ENCODE data around the gene GOLGA2. TPM values are rescaled to one million over a fixed set of nuclear protein-coding genes. Genes with fewer than 3 reads are reported as not detected.

GOLGA2 gene
- total RNA-seq, 1 donor from 2014 or later = 125 TPM

DNA sequence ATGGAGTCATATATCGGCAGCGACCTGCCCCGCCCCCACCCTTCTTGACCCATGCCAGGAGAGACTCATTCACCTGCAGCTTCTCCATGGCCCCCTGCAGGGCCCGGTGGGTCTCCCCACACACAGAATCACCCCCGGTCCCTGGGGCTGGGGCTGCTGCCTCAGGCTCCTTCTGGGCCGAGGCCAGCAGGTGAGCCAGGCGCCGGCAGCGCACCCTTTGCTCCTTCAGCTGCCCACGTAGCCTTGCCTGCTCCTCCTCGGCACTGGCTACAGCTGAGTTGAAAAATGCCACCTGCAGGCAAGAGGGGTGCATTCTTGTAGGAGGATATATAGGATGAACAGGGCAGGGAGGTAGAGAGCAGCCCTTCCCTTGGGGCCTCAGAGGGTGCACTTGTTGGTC, 17.9 kb downstream of the GOLGA2 start:
- no peak for DNase-seq (ENCODE audit: low spot score)

- DNase-seq (ENCODE audit: low spot score) = no peak
These were observed 18.6 kb downstream of the GOLGA2 start for GRCh38 chr9:128257086-128257825.

GRCh38 chr9:128254855-128255759, 20.7 kb downstream of the GOLGA2 start:
- DNase-seq (ENCODE audit: low spot score) = no peak

GRCh38 chr9:128254362-128254761, 21.4 kb downstream of the GOLGA2 start:
- DNase-seq (ENCODE audit: low spot score) = no peak

DNA sequence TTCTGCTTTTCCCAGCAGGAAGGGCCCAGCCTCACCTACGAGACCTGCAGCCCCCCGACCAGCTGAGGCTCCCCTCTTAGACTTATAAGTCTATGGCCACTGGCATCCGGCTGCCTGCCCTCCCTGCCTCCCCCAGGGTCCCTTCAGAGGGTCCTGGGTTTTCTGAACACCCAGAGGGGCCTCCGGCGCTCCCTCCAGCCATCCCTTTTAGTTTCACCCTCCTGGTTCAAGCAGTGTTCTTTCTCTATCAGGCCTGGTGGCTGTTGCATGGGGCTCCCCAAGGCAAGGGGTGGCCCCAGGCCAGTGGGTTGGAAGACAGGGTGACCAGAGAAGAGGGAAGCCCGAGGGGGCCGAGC, 21.8 kb downstream of the GOLGA2 start:
- no peak for DNase-seq (ENCODE audit: low spot score)

GRCh38 chr9:128253140-128253990, 22.4 kb downstream of the GOLGA2 start:
- DNase-seq (ENCODE audit: low spot score) = no peak

DNA sequence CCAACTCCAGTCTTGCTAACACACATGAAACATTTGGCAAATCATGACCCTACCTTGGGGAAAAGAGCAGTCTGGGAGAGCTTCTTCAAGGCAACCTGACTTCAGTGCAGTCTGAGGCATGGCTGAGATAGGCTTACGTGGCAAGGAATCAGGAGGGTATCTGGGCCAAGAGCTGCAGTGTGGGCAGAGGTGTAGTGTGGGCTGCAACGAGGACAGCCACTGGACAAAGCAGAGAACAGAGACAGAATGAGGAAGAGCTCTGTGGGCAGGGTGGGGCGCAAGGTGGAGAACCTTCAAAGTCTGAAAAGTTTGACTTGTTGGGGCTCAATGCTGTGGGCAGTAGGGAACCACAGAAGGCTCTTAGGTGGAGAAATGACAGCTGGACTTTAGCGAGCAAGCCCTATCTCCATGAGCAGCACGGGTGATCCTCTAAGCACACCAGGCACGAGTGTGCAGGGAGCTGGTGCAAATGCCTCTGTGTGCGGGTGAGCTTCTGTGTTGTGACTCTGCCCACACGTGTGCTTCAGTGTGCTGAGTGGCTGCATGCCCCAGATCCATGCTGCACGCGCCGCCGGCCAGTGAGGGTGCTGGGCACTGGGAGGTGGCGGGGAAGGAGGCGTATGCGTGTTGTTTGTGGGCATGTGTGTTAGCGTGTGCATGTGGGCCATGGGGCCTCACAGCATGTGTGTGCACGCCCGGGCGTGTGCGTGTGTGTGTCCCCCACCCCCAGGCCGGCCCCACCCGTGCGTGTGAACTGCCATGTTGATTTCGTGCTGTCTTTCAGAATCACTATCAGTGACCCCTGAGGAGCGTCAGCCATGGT, 23.3 kb downstream of the GOLGA2 start:
- no peak for DNase-seq (ENCODE audit: low spot score)

DNA sequence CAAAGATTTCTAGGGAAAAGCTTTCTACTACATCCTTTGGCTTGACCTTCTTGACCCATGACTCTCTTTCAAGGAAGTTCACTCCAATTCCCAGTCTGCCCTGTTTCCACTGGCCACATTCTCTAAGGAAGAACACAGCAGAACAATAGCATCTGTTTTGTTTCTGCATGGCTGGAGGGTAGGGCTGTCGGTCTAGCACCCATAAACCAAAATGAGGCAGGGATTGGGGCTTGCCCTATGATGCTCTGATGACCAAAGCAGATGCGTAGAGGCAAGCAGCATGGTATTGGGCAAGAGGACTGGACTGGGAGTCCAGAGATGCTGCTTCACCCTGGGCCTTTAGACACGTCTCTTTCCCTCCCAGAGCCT, 24.1 kb downstream of the GOLGA2 start:
- no peak for DNase-seq (ENCODE audit: low spot score)

DNA sequence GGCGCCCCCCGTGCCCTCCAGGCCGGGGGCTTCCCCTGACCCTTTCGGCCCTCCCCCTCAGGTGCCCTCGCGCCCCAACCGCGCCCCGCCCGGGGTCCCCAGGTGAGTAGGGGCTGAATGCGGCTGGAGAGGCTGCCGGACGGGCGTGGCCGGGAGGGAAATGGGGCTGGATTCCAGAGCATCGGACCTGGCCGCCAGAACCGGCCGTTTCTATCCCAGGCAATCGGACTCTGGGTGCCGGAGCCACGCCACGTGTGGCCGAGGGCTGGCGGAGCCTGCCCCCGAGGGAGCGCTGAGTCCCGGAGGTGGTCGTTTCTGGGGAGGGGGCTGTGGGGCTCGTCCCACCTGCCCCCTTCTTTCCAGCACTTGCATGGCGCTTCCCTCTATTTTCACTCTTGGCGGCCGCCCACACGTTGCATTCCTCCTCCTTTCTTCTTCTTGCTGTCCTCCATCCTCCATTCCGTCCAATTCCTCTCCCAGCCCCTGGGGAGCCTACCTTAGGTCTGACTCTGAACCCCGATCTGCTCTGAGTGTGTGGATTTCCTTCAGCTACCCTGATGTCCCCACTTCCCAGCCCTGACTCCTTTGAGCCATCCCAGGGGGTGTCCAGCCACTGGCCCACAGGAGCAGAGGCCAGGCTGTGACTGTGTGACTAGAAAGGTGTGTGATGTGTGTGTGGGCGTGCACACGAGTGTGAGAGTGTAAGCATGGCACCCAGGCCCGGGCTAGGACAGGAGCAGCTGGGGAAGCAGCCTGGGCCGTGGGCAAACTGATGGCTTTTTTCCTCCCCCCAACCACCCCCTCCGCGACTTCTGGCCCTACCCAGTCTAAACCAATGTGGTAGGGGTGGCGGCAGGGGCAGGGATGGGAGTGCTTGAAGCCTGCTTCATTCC, 24.7 kb downstream of the GOLGA2 start:
- no peak for DNase-seq (ENCODE audit: low spot score)

GRCh38 chr9:128249908-128250838, 25.6 kb downstream of the GOLGA2 start:
- DNase-seq (ENCODE audit: low spot score) = peak; percentile 94

GRCh38 chr9:128249558-128249907, 26.3 kb downstream of the GOLGA2 start:
- no peak for DNase-seq (ENCODE audit: low spot score)

DNA sequence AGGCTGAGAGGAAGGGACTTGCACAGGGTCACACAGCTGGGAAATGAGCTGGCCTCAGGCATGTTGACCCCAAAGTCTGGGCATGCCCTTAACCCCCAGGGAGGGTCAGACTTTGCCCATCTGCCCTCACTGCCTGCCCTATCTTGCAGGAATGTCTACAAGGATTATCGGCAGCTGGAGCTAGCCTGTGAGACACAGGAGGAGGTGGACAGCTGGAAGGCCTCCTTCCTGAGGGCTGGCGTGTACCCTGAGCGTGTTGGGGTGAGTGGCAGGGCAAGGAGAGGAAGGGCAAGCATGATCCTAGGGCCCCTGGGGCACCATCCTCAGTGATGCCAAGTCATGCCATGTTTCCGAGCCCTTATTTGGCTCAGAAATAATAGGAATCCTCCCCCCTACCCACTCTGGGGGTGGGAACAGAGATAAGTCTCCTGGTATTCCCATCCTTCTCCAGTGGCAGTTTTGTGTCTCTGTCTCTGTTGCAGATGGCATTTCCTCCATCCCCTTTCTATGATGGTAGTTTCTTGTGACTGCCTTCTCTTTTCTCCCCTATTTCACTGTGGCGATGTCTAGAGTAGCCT, 28.5 kb downstream of the GOLGA2 start:
- DNase-seq (ENCODE audit: low spot score) = no peak

GRCh38 chr9:128246471-128246870, 29.3 kb downstream of the GOLGA2 start:
- no peak for DNase-seq (ENCODE audit: low spot score)

DNA sequence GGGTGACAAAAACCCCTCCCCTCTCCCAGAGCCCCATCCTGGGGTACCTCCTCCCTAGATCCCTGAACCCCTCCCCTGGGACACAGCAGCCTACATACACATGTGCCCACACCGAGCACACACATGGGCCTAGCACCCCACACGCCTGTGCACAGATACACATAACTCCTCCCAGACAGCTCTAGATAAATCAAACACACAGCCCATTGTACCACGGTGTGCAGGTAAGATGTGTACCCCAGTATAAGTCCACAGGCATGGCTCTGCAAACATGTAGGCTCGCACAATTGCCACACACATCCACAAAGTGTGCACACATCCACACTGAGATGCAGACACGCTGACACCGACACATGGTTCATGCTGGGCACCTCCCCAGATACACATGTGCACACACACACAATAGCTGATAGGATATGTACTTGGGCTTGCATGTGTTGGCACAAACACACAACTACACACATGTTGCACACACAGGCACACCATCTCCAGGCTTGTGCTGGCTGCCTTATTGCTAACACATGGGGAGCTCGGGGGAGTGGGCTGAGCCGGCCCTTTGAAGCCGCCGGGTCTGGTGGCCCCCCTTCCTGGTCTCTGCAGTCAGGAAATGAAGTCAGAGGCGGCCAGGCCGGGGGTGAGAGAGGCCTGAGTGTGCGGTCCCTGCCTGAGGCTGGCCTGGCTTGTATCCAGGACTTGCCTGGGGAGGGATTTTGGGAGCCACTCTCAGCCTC, 30.2 kb downstream of the GOLGA2 start:
- DNase-seq (ENCODE audit: low spot score) = no peak

- DNase-seq (ENCODE audit: low spot score) = peak; percentile 83
These were observed 31.0 kb downstream of the GOLGA2 start for GRCh38 chr9:128244837-128245231.

DNA sequence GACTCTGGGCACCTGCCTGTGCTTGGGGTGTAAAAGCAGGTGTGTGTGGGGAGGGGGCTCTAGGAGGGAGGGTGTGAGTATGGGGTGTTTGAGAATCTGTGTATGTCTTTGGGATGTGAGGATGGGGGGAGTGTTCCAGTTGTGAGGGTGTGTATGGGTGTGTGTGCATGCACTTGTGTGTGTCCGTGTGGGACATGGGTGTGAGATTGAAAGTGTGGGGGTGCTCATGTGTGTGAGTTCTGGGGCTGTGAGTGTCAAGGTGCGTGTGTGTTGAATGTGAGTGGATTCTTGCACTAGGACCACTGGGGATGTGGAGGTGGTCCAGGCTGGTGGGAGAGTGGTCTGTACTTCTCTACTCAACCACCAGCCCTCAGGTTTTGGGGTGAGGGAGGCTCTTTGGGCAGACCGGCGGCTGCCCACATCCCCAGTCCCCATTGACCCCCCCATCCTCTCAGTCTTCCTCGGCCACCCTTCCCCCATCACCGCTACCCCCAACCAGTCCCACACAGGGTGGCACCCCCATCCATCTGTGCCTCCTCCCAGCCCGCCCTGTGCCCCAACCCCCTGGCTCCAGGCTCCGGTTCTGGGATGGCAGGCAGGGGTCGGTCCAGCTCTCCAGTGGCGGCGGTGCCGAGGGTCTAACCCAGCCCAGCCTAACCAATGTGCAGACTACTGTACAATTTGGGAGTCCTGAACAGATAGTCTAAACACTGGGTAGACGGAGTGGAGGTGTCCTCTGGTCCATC, 31.5 kb downstream of the GOLGA2 start:
- no peak for DNase-seq (ENCODE audit: low spot score)

DNA sequence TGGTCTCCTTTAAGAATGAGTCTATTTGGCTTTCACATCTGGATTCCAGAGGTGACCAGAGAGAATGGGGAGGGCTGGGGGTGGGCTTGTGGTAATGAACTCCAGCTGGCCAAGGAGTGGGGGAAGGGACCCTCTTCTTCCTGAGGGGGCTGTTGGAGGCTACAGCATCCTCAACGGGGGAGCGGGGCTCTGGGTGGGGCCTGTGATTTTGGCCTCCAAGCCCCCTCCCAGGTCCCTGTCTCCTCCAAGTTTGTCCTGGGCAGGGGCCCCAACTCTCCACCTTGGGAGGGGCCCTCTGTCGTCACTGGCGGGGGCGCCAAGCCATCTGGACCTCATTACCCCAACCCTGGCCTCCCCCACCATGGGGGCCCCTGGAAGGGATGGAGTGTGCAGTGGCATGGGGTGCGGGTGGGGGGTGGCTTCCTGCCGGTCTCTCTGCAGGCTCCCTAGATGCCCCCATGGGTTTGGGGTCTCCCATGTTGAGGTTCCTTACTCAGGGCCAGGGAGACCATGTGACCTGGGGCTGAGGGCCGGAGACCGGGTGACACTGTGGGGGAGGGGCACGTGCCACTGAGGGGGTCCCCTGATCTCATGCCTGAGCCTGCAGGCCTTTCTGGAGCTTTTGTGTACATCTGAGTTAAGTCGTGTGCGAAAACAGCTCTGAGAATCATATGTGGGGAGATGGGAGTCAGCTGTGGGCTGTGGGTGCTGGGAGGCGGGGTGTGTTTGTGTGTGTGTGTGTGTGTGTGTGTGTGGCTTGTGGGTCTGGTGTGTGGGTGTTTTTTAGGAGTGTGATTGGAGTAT, 32.4 kb downstream of the GOLGA2 start:
- no peak for DNase-seq (ENCODE audit: low spot score)

Data from ureter (tissue), 1 donor.